Progenitor cell of endocrine pancreas (in vitro differentiated cells): ENCODE results near the gene ZNF552. TPM values are rescaled to one million over a fixed set of nuclear protein-coding genes. Genes with fewer than 3 reads are reported as not detected.
A peak's percentile ranks its signal among the peaks of the same experiment; 100 is the strongest.
"Not testable (repeated sequence)": the region's sequence is repeated elsewhere in the genome, so short reads cannot be mapped to it uniquely, and the experiment has no call there.

Experiments used
- DNase-seq: peaks from one replicate; pipeline ENCODE4 v3.0.0; 2021; ENCODE audit warnings: low spot score; ENCODE audit not compliant: unreplicated experiment
- H3K27ac Mint-ChIP-seq: 2 replicates; pipeline ENCODE4 v1.8.0; 2021; ENCODE audit warnings: mild to moderate bottlenecking, moderate library complexity, mixed read lengths
- H3K27me3 Mint-ChIP-seq: 2 replicates; pipeline ENCODE4 v1.8.0; 2021; ENCODE audit warnings: mixed read lengths
- H3K36me3 Mint-ChIP-seq: 2 replicates; pipeline ENCODE4 v1.8.0; 2022; ENCODE audit warnings: mixed read lengths; ENCODE audit not compliant: insufficient read depth
- H3K4me1 Mint-ChIP-seq: 2 replicates; pipeline ENCODE4 v1.8.0; 2021; ENCODE audit warnings: low read depth, mixed read lengths
- H3K4me3 Mint-ChIP-seq: 2 replicates; pipeline ENCODE4 v1.8.0; 2021; ENCODE audit warnings: low read depth, mild to moderate bottlenecking, moderate library complexity, mixed read lengths
- H3K9me3 Mint-ChIP-seq: 2 replicates; pipeline ENCODE4 v1.8.0; 2021; ENCODE audit warnings: low read depth, mixed read lengths
- total RNA-seq: library from RNA; stranded (reverse); gene quantifications from 2 replicates; pipeline ENCODE4 v1.2.1, GENCODE V29; 2021
- TF ChIP-seq, protein P1 (sequence below): fragments of 200-600 bp; sonication (generic); IDR thresholded peaks from one replicate; pipeline ENCODE4 v1.5.0; 2021; ENCODE audit warnings: antibody characterized with exemption, mild to moderate bottlenecking; ENCODE audit not compliant: unreplicated experiment

Gene ZNF552
- total RNA-seq, 1 donor from 2014 or later = 27.9 TPM

DNA sequence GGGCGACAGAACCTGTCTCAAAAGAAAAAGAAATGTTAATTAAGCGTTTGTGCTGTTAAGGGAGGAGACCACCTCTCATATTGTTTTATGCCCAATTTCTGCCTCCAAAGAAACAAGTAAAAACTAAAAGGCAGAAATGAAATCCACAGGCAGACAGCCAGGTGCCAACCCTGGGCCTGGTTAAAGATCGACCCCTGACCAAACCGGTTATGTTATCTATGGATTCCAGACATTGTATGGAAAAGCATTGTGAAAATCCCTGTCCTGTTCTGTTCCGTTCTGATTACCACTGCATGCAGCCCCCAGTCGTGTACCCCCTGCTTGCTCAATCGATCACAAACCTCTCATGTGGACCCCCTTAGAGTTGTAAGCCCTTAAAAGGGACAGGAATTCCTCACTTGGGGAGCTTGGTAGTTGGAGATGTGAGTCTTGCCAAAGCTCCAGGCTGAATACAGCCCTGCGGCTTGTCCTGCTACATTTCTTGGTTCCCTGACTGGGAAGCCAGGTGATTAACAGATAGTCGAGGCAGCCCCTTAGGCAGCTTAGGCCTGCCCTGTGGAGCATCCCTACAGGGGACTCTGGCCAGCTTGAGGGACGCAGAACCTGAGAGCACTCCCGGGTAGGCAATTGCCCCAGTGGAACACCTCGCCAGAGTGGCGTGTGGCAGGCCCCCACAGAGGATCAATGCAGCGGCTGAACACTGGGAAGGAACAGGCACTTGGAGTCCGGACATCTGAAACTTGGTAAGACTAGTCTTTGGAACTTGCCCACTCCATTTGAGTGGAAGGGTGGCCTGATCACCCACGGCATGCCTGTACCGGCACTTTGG lies 748 bp upstream of the ZNF552 start:
- Mint-ChIP-seq H3K27ac (peak overlapping the region; percentile 97), H3K9me3 (no peaks in the 10 kb centered on the region), H3K27me3 (no peaks in the 10 kb centered on the region), H3K4me3 (peak overlapping the region; percentile 95), H3K36me3 (peaks cover 12% of the 10 kb centered on the region), H3K4me1 (peaks cover 74% of the 10 kb centered on the region)
- no peak for DNase-seq
- TF ChIP-seq, protein P1, sequence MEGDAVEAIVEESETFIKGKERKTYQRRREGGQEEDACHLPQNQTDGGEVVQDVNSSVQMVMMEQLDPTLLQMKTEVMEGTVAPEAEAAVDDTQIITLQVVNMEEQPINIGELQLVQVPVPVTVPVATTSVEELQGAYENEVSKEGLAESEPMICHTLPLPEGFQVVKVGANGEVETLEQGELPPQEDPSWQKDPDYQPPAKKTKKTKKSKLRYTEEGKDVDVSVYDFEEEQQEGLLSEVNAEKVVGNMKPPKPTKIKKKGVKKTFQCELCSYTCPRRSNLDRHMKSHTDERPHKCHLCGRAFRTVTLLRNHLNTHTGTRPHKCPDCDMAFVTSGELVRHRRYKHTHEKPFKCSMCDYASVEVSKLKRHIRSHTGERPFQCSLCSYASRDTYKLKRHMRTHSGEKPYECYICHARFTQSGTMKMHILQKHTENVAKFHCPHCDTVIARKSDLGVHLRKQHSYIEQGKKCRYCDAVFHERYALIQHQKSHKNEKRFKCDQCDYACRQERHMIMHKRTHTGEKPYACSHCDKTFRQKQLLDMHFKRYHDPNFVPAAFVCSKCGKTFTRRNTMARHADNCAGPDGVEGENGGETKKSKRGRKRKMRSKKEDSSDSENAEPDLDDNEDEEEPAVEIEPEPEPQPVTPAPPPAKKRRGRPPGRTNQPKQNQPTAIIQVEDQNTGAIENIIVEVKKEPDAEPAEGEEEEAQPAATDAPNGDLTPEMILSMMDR = no peak

DNA sequence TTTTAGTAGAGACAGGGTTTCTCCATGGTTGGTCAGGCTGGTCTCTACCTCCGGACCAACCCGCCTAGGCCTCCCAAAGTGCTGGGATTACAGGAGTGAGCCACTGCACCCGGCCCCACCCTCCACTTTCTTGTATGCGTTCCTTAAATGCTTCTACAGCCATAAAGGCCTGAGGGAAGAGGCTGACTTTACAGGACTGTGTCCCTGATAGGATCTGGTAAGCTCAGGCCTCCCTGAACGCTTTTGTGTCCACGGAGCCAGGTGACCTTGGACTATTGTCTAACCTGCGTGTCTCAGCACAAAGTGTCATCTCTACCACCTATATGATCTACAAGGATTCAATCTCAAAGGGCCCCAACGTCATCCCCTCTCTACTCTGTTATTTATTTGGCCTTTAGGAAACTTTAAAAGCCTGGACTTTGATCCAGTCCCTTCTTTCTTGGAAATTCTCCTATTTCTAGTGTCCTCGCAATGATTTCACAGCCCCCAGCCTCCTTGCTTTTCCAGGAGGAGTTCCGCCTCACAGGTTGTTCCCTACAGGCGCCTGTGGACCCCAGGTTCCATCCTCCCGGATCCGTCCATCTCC lies 701 bp downstream of the ZNF552 start:
- peaks cover 76% of the 10 kb centered on the region for H3K4me1 Mint-ChIP-seq

DNA sequence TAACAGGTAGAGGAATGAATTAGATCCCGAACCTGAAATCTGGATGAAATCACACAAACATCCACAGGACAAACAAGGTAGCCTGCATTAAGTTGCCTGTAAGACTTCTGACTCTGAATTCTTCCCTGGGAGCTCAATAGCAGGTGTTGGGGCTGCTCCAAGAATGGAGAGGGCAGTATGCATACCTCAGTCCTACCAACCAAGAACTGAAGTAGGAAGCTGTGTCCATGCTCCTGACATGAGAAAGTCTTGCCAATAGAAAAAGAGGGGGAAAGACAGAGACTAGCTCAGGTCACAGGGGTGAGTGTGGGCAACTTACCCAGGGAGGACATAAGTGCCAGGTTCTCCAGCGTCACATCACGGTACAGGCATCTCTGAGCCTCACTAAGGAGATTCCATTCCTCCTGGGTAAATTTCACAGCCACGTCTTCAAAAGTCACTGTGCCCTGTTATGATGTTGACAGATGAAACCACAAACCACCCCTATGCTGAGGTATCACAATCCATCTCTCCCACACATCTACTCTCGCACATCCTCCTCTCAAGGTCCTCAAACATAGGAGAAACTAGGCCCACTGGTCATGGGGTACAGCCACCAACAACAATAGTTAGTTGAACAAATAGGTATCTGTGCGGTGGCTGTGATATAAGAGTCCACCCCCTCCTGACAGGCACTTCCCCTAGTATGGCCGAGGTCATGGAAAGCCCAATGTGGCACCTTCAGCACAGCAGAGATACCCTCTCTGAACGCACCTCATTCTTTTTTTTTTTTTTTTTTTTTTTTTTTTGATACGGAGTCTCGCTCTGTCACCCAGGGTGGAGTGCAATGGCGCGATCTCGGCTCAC lies 1.5 kb downstream of the ZNF552 start:
- DNase-seq, H3K27me3 Mint-ChIP-seq, H3K9me3 Mint-ChIP-seq: not testable (repeated sequence)
- Mint-ChIP-seq H3K27ac (peak overlapping the region; percentile 85), H3K36me3 (peaks cover 19% of the 10 kb centered on the region), H3K4me1 (peaks cover 69% of the 10 kb centered on the region), H3K4me3 (peak overlapping the region; percentile 95)

More for the DNA sequence above, 701 bp downstream of the ZNF552 start:
- H3K27ac Mint-ChIP-seq = peak overlapping the region; percentile 97
- H3K36me3 Mint-ChIP-seq = peaks cover 17% of the 10 kb centered on the region
- no peak for DNase-seq
- H3K9me3 Mint-ChIP-seq = no peaks in the 10 kb centered on the region
- TF ChIP-seq, protein P1 = no peak
- H3K4me3 Mint-ChIP-seq = peak overlapping the region; percentile 95
- no peaks in the 10 kb centered on the region for H3K27me3 Mint-ChIP-seq

DNA sequence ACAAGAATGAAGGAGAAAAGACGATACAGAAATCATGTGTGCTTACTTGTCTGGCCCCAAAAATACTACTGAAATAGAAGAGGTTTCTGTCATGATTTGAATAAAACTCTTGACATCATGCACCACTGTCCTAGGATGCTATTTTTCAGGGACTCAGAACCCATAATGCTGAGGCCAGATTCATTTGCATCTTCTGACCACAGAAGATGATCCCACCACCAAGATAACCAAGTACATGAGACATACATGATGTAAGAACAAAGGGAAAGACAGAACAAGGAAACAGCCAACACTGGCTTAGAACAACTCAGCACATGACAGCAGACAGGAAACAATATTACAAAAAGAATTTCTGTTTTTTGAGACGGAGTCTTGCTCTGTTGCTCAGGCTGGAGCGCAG lies 2.5 kb downstream of the ZNF552 start:
- peak overlapping the region; percentile 43 for H3K27ac Mint-ChIP-seq
- peak overlapping the region; percentile 48 for H3K4me3 Mint-ChIP-seq
- TF ChIP-seq, protein P1 = no peak
- H3K27me3 Mint-ChIP-seq = no peaks in the 10 kb centered on the region
- peaks cover 66% of the 10 kb centered on the region for H3K4me1 Mint-ChIP-seq
- no peaks in the 10 kb centered on the region for H3K9me3 Mint-ChIP-seq
- no peak for DNase-seq
- peaks cover 22% of the 10 kb centered on the region for H3K36me3 Mint-ChIP-seq

DNA sequence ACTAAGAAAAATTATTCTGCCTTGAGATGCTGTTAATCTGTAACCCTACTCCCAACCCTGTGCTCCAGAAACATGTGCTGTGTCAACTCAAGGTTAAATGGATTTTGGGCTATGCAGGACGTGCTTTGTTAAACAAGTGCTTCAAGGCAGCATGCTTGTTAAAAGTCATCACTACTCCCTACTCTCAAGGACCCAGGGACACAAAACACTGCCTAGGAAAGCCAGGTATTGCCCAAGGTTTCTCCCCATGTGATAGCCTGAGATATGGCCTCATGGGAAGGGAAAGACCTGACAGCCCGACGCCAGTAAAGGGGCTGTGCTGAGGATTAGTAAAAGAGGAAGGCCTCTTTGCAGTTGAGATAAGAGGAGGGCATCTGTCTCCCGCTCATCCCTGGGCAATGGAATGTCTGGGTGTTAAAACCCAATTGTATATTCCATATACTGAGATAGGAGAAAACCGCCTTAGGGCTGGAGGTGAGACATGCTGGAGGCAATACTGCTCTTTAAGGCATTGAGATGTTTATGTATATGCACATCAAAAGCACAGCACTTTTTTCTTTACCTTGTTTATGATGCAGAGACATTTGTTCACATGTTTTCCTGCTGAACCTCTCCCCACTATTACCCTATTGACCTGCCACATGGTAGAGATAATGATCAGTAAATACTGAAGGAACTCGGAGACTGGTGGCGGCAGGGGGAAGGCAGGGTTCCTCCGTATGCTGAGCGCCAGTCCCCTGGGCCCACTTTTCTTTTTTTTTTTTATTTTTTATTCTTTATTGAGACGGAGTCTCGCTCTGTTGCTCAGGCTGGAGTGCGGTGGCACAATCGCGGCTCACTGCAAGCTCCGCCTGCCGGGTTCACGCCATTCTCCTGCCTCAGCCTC lies 4.1 kb downstream of the ZNF552 start:
- H3K9me3 Mint-ChIP-seq, H3K27me3 Mint-ChIP-seq, DNase-seq: not testable (repeated sequence)
- Mint-ChIP-seq H3K27ac (peak overlapping the region; percentile 94), H3K36me3 (peaks cover 23% of the 10 kb centered on the region), H3K4me3 (peak overlapping the region; percentile 38), H3K4me1 (peaks cover 53% of the 10 kb centered on the region)
